A549 treated with AZD9567 at 1 μM for 4 hours (cell line): ENCODE results near the gene NAMPT. TPM values are rescaled to one million over a fixed set of nuclear protein-coding genes. Genes with fewer than 3 reads are reported as not detected.

ENCODE experiments used
- total RNA-seq: library from RNA; stranded (reverse); fragments of 200-300 nt; extraction: Qiagen RNA extraction; gene quantifications from 5 replicates; pipeline ENCODE4 v1.2.3, GENCODE V29; 2022; ENCODE audit not compliant: insufficient read depth

NAMPT gene
- total RNA-seq = 113 to 134 TPM (median 115 TPM) in 5 replicates

GRCh38 chr7:106284714-106285050 lies at the start of gene NAMPT:
Gene NAMPT, minus strand, starts transcription at chr7:106284983. Its CDS starts 99 bp downstream, at chr7:106284884.

Other genes starting within 250 kb of the NAMPT start
- gene SYPL1, start 172.7 kb downstream of the NAMPT start, total RNA-seq = 79.7 to 109 TPM (median 96.1 TPM) in 5 replicates